T-cell (primary cell): Measurements from ENCODE around the gene SDK1. TPM values are rescaled to one million over a fixed set of nuclear protein-coding genes. Genes with fewer than 3 reads are reported as not detected.
"Not testable (repeated sequence)": the region's sequence is repeated elsewhere in the genome, so short reads cannot be mapped to it uniquely, and the experiment has no call there.

Source experiments
- ATAC-seq, 4 experiments: fragments of 200-7000 bp in 3 of 4; fragments of 150-1000 bp in 1 of 4; cut with Tn5 transposase; replicated peaks in 1 of 4; 1 replicate in 3 of 4; 2 replicates in 1 of 4; pipeline ENCODE4 v1.10.0; 2021; ENCODE audit warnings: moderate library complexity in 3 of 4, mild to moderate bottlenecking in 2 of 4, moderate number of reproducible peaks in 1 of 4
- CTCF ChIA-PET, 2 donors: fragments of 300-600 bp; sonication (Branson Sonifier 250); formaldehyde crosslinking; loops; one replicate each; lab custom pipeline; 2022; ENCODE audit warnings: antibody characterized with exemption in 2 of 2; lab: Charles Lee
- POLR2A ChIA-PET, 2 donors: fragments of 300-600 bp; sonication (Branson Sonifier 250); formaldehyde crosslinking; loops; one replicate each; lab custom pipeline; 2022; ENCODE audit warnings: antibody characterized with exemption in 2 of 2; lab: Charles Lee
- DNase-seq, 35 experiments: peaks; one replicate each; pipeline versions ENCODE4 v3.0.0 to v3.0.0-alpha.2; 2013 to 2023
- H3K27ac ChIP-seq: one replicate; pipeline ENCODE4 v1.5.1; 2013; ENCODE audit warnings: low read length
- H3K27me3 ChIP-seq, 2 experiments: replicated peaks in 1 of 2; 1 replicate in 1 of 2; 2 replicates in 1 of 2; pipeline versions ENCODE4 v1.6.1 to v1.7.0; 2013; ENCODE audit warnings: low read length in 1 of 2, mixed read lengths in 1 of 2; ENCODE audit not compliant: control insufficient read depth in 2 of 2, insufficient read depth in 2 of 2; ENCODE audit errors: extremely low read depth in 1 of 2
- H3K36me3 ChIP-seq, 2 donors: 1 replicate in 1 of 2; 2 replicates in 1 of 2; pipeline versions ENCODE4 v1.6.1 to v1.7.0; 2013; ENCODE audit warnings: low read length in 1 of 2; ENCODE audit not compliant: control insufficient read depth in 2 of 2, insufficient read depth in 1 of 2; ENCODE audit errors: extremely low read depth in 1 of 2
- H3K4me1 ChIP-seq, 2 experiments: 1 replicate in 1 of 2; 2 replicates in 1 of 2; pipeline versions ENCODE4 v1.6.1 to v1.7.0; 2013; ENCODE audit warnings: low read length in 2 of 2, mixed read lengths in 1 of 2; ENCODE audit not compliant: insufficient read depth in 2 of 2, control insufficient read depth in 1 of 2; ENCODE audit errors: extremely low read depth in 1 of 2
- H3K4me3 ChIP-seq, 2 donors: 1 replicate in 1 of 2; 2 replicates in 1 of 2; pipeline versions ENCODE4 v1.5.1 to v1.7.0; 2013; ENCODE audit warnings: mild to moderate bottlenecking in 2 of 2, low read length in 1 of 2, moderate library complexity in 1 of 2; ENCODE audit not compliant: control insufficient read depth in 1 of 2; ENCODE audit errors: extremely low read depth in 1 of 2
- H3K9me3 ChIP-seq: 2 replicates; pipeline ENCODE4 v1.7.0; 2013
- H3K27ac Mint-ChIP-seq, 2 donors: one replicate each; pipeline ENCODE4 v1.8.0; 2020 to 2021; ENCODE audit warnings: mild to moderate bottlenecking in 2 of 2, mixed read lengths in 2 of 2
- H3K27me3 Mint-ChIP-seq, 2 donors: one replicate each; pipeline ENCODE4 v1.8.0; 2021 to 2022; ENCODE audit warnings: mixed read lengths in 2 of 2
- H3K36me3 Mint-ChIP-seq: one replicate; pipeline ENCODE4 v1.8.0; 2021; ENCODE audit warnings: mixed read lengths
- H3K4me1 Mint-ChIP-seq, 3 donors: one replicate each; pipeline ENCODE4 v1.8.0; 2020 to 2022; ENCODE audit warnings: mixed read lengths in 3 of 3, mild to moderate bottlenecking in 1 of 3
- H3K4me3 Mint-ChIP-seq, 3 donors: one replicate each; pipeline ENCODE4 v1.8.0; 2020 to 2022; ENCODE audit warnings: mild to moderate bottlenecking in 3 of 3, mixed read lengths in 3 of 3, moderate library complexity in 3 of 3
- H3K9me3 Mint-ChIP-seq, 3 donors: one replicate each; pipeline ENCODE4 v1.8.0; 2020 to 2022; ENCODE audit warnings: mixed read lengths in 3 of 3
- WGBS: methylation state at CpG from one replicate; pipeline ENCODE4 v1.1.5; 2013; ENCODE audit warnings: missing lambda C conversion rate; ENCODE audit not compliant: insufficient coverage; 5-methylcytosine and 5-hydroxymethylcytosine counted together
- total RNA-seq, 35 experiments: library from RNA in 6 of 35; stranded (reverse) in 6 of 35; fragments of 120-200 nt in 1 of 35; gene quantifications; one replicate each; pipeline versions ENCODE4 v1.2.1 to v1.2.4 and lab custom pipeline; 2013 to 2026

Gene SDK1
- total RNA-seq, 5 donors from 2014 or later (not counting 1 experiment from before 2014, with no cell fraction given) = 0.47 to 1.7 (median 0.63) TPM

- ChIA-PET CTCF (no interaction called here), POLR2A (no interaction called here)
- Histone ChIP-seq H3K9me3 (no peaks in the 10 kb centered on the region), H3K4me1 (no peaks in the 10 kb centered on the region), H3K27ac (no peak overlapping the region), H3K4me3 (no peak overlapping the region), H3K36me3 (no peaks in the 10 kb centered on the region), H3K27me3 (no peaks in the 10 kb centered on the region)
- Mint-ChIP-seq H3K4me3 (no peak overlapping the region), H3K36me3 (no peaks in the 10 kb centered on the region), H3K4me1 (no peaks in the 10 kb centered on the region), H3K27ac (no peak overlapping the region), H3K9me3 (peaks cover 11 to 31% (median 18%) of the 10 kb centered on the region in 3 donors), H3K27me3 (no peaks in the 10 kb centered on the region)
- 68% methylated on average over 4 of the region's 4 CpGs for WGBS
- ATAC-seq (no peak), DNase-seq (no peak)
Observed at GRCh38 chr7:4248295-4248694, 947.2 kb downstream of the SDK1 start.

DNA sequence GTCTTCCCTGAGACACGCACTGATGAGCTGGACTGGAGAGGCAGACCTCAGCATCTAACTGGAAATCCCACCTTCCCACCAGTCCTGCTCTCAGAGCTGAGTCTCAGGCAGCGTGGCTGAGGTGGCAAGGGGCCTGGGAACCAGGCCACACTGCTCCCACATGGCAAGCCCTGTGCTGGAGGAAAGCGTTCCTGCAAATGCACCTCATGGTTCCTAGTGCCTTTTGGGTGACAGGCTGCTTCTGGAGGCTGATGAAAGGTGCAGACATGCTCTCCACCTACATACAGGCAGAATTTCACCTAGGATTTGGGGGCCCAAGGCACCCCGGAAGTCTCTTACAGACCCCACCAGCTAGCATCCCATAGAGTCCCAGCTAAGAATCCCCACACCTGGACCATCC is 948.2 kb downstream of the SDK1 start:
- Mint-ChIP-seq H3K4me3 (no peak overlapping the region), H3K36me3 (no peaks in the 10 kb centered on the region), H3K27me3 (no peaks in the 10 kb centered on the region), H3K9me3 (peaks cover 18 to 39% (median 21%) of the 10 kb centered on the region in 3 donors), H3K4me1 (no peaks in the 10 kb centered on the region), H3K27ac (no peak overlapping the region)
- Histone ChIP-seq H3K4me1 (no peaks in the 10 kb centered on the region), H3K36me3 (no peaks in the 10 kb centered on the region), H3K27me3 (no peaks in the 10 kb centered on the region), H3K9me3 (no peaks in the 10 kb centered on the region), H3K27ac (no peak overlapping the region), H3K4me3 (no peak overlapping the region)
- WGBS = 87% methylated on average over 4 of the region's 4 CpGs
- no peak for DNase-seq
- ATAC-seq = no peak
- ChIA-PET CTCF (no interaction called here), POLR2A (no interaction called here)

GRCh38 chr7:4255336-4255735 is 954.3 kb downstream of the SDK1 start:
- WGBS = 100% methylated on average over 1 of the region's 6 CpGs
- no peak for ATAC-seq
- Histone ChIP-seq H3K36me3 (no peaks in the 10 kb centered on the region), H3K27me3 (peaks cover 0 to 19% of the 10 kb centered on the region in 2 experiments), H3K9me3 (no peaks in the 10 kb centered on the region), H3K4me1 (no peaks in the 10 kb centered on the region), H3K4me3 (no peak overlapping the region), H3K27ac (no peak overlapping the region)
- H3K27ac Mint-ChIP-seq = no peak overlapping the region
- ChIA-PET CTCF (no interaction called here), POLR2A (no interaction called here)
- no peaks in the 10 kb centered on the region for H3K36me3 Mint-ChIP-seq
- peaks cover 19 to 38% (median 22%) of the 10 kb centered on the region in 3 donors for H3K9me3 Mint-ChIP-seq
- no peak overlapping the region for H3K4me3 Mint-ChIP-seq
- peaks cover 0 to 3% of the 10 kb centered on the region in 2 donors for H3K27me3 Mint-ChIP-seq
- H3K4me1 Mint-ChIP-seq = no peaks in the 10 kb centered on the region
- no peak for DNase-seq

DNA sequence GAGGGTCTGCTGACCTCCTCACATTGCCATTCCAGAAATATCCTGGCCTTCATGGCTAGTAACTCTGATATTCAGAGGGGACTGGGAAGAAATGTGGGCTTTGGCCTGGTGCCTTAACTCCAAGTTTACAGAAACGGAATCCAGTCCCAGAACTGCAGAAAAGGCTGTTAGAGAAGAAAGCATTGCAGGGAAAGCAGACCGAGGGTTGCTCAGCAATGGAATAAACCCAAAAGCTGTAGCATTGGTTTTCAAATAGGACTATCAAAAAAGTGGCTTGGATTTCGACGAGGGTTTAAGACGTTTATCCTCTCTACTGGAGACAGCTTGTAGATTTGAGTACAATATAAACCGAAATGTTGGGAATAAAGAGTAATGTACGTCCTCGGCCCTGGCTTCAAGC is 955.2 kb downstream of the SDK1 start:
- no peaks in the 10 kb centered on the region for H3K4me1 ChIP-seq
- no peaks in the 10 kb centered on the region for H3K4me1 Mint-ChIP-seq
- H3K9me3 Mint-ChIP-seq = peaks cover 13 to 32% (median 16%) of the 10 kb centered on the region in 3 donors

GRCh38 chr7:4257146-4258111 is 956.4 kb downstream of the SDK1 start:
- no peaks in the 10 kb centered on the region for H3K36me3 Mint-ChIP-seq
- Histone ChIP-seq H3K9me3 (no peaks in the 10 kb centered on the region), H3K27ac (no peak overlapping the region), H3K4me3 (no peak overlapping the region), H3K27me3 (peaks cover 0 to 25% of the 10 kb centered on the region in 2 experiments), H3K4me1 (no peaks in the 10 kb centered on the region), H3K36me3 (no peaks in the 10 kb centered on the region)
- peaks cover 11 to 22% (median 13%) of the 10 kb centered on the region in 3 donors for H3K9me3 Mint-ChIP-seq
- H3K4me1 Mint-ChIP-seq = no peaks in the 10 kb centered on the region
- ChIA-PET CTCF (no interaction called here), POLR2A (no interaction called here)
- ATAC-seq (no peak), DNase-seq (no peak)
- 89% methylated on average over 13 of the region's 15 CpGs for WGBS
- no peak overlapping the region for H3K27ac Mint-ChIP-seq
- no peak overlapping the region for H3K4me3 Mint-ChIP-seq
- H3K27me3 Mint-ChIP-seq = peaks cover 0 to 3% of the 10 kb centered on the region in 2 donors

More for the DNA sequence above, 955.2 kb downstream of the SDK1 start:
- CTCF ChIA-PET = no interaction called here
- DNase-seq (no peak), ATAC-seq (no peak)
- peaks cover 0 to 3% of the 10 kb centered on the region in 2 donors for H3K27me3 Mint-ChIP-seq
- POLR2A ChIA-PET = no interaction called here
- no peak overlapping the region for H3K4me3 ChIP-seq
- no peaks in the 10 kb centered on the region for H3K36me3 ChIP-seq
- no peak overlapping the region for H3K27ac ChIP-seq
- WGBS = 85% methylated on average over 7 of the region's 8 CpGs
- no peak overlapping the region for H3K27ac Mint-ChIP-seq
- no peaks in the 10 kb centered on the region for H3K36me3 Mint-ChIP-seq
- H3K4me3 Mint-ChIP-seq = no peak overlapping the region
- peaks cover 0 to 20% of the 10 kb centered on the region in 2 experiments for H3K27me3 ChIP-seq
- no peaks in the 10 kb centered on the region for H3K9me3 ChIP-seq

DNA sequence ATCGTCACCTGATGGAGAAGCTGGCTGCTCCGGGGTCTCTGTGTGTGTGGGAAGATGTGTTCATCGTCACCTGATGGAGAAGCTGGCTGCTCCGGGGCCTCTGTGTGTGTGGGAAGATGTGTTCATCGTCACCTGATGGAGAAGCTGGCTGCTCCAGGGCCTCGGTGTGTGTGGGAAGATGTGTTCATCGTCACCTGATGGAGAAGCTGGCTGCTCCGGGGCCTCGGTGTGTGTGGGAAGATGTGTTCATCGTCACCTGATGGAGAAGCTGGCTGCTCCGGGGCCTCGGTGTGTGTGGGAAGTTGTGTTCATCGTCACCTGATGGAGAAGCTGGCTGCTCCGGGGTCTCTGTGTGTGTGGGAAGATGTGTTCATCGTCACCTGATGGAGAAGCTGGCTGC is 959.1 kb downstream of the SDK1 start:
- H3K27ac Mint-ChIP-seq, H3K27me3 Mint-ChIP-seq, CTCF ChIA-PET, H3K36me3 ChIP-seq, H3K4me3 ChIP-seq, H3K9me3 Mint-ChIP-seq, POLR2A ChIA-PET, H3K4me3 Mint-ChIP-seq, H3K4me1 Mint-ChIP-seq, H3K9me3 ChIP-seq, H3K36me3 Mint-ChIP-seq, H3K4me1 ChIP-seq, DNase-seq, ATAC-seq, H3K27ac ChIP-seq: not testable (repeated sequence)
- WGBS = 90% methylated on average over 9 of the region's 15 CpGs
- peaks cover 0 to 25% of the 10 kb centered on the region in 2 experiments for H3K27me3 ChIP-seq
